CD1c-positive myeloid dendritic cell (primary cell): ENCODE results near the gene VAV3.
"Not testable (repeated sequence)": the region's sequence is repeated elsewhere in the genome, so short reads cannot be mapped to it uniquely, and the experiment has no call there.

Experiments used
- DNase-seq: peaks from one replicate; pipeline ENCODE4 v3.0.0-alpha.2; 2016; ENCODE audit errors: extremely low spot score

The VAV3 gene

GRCh38 chr1:107741242-107741641, 223.7 kb downstream of the VAV3 start:
- DNase-seq = no peak

- no peak for DNase-seq
These were observed 224.4 kb downstream of the VAV3 start for GRCh38 chr1:107740579-107740978.

GRCh38 chr1:107739651-107740050, 225.3 kb downstream of the VAV3 start:
- no peak for DNase-seq

GRCh38 chr1:107739201-107739600, 225.8 kb downstream of the VAV3 start:
- DNase-seq = peak; percentile 63

GRCh38 chr1:107733401-107733800, 231.6 kb downstream of the VAV3 start:
- DNase-seq = not testable (repeated sequence)

- DNase-seq = no peak
These were observed 237.1 kb downstream of the VAV3 start for GRCh38 chr1:107727866-107728265.

- no peak for DNase-seq
These were observed 238.1 kb downstream of the VAV3 start for GRCh38 chr1:107726860-107727259.

- no peak for DNase-seq
These were observed 240.3 kb downstream of the VAV3 start for GRCh38 chr1:107724648-107725047.

- DNase-seq = not testable (repeated sequence)
These were observed 244.8 kb downstream of the VAV3 start for GRCh38 chr1:107720210-107720609.

GRCh38 chr1:107710005-107710404, 255.0 kb downstream of the VAV3 start:
- no peak for DNase-seq

GRCh38 chr1:107707111-107707510, 257.9 kb downstream of the VAV3 start:
- no peak for DNase-seq

GRCh38 chr1:107706182-107706581, 258.8 kb downstream of the VAV3 start:
- DNase-seq = no peak

GRCh38 chr1:107704911-107705310, 260.1 kb downstream of the VAV3 start:
- DNase-seq = no peak

- DNase-seq = no peak
These were observed 261.9 kb downstream of the VAV3 start for GRCh38 chr1:107702946-107703571.

- DNase-seq = not testable (repeated sequence)
These were observed 264.3 kb downstream of the VAV3 start for GRCh38 chr1:107700651-107701050.

GRCh38 chr1:107698161-107698560, 266.8 kb downstream of the VAV3 start:
- DNase-seq = no peak

- no peak for DNase-seq
These were observed 269.6 kb downstream of the VAV3 start for GRCh38 chr1:107695341-107695740.

GRCh38 chr1:107692580-107693345, 272.2 kb downstream of the VAV3 start:
- DNase-seq = no peak

GRCh38 chr1:107691540-107691939, 273.4 kb downstream of the VAV3 start:
- no peak for DNase-seq

GRCh38 chr1:107690491-107690890, 274.5 kb downstream of the VAV3 start:
- no peak for DNase-seq

- no peak for DNase-seq
These were observed 275.2 kb downstream of the VAV3 start for GRCh38 chr1:107689733-107690132.

- no peak for DNase-seq
These were observed 275.8 kb downstream of the VAV3 start for GRCh38 chr1:107689159-107689558.
